GOT3 (cell line): ENCODE data around the gene OXCT1.
"Not testable (repeated sequence)": the region's sequence is repeated elsewhere in the genome, so short reads cannot be mapped to it uniquely, and the experiment has no call there.

Source experiments
- DNase-seq: peaks from one replicate; lab custom pipeline; 2025; ENCODE audit warnings: mixed read lengths; lab: John Stamatoyannopoulos, UW

The OXCT1 gene

GRCh38 chr5:41874512-41875060 is 4.4 kb upstream of the OXCT1 start:
- no peak for DNase-seq

GRCh38 chr5:41871852-41872251 is 1.6 kb upstream of the OXCT1 start:
- peak; percentile 1 for DNase-seq

- DNase-seq: no peak
Measured at GRCh38 chr5:41870627-41871048, 413 bp upstream of the OXCT1 start.

- DNase-seq: peak; percentile 26
Measured at GRCh38 chr5:41869151-41869723, 988 bp downstream of the OXCT1 start.

GRCh38 chr5:41863871-41864486 is 6.2 kb downstream of the OXCT1 start:
- no peak for DNase-seq

- no peak for DNase-seq
Measured at GRCh38 chr5:41858890-41859289, 11.3 kb downstream of the OXCT1 start.

GRCh38 chr5:41857989-41858388 is 12.2 kb downstream of the OXCT1 start:
- DNase-seq: no peak

- peak; percentile 3 for DNase-seq
Measured at GRCh38 chr5:41856644-41857491, 13.4 kb downstream of the OXCT1 start.

- DNase-seq: no peak
Measured at GRCh38 chr5:41852293-41852692, 17.9 kb downstream of the OXCT1 start.

- no peak for DNase-seq
Measured at GRCh38 chr5:41851116-41851515, 19.1 kb downstream of the OXCT1 start.

- DNase-seq: no peak
Measured at GRCh38 chr5:41848983-41849382, 21.2 kb downstream of the OXCT1 start.

- not testable (repeated sequence) for DNase-seq
Measured at GRCh38 chr5:41845751-41846150, 24.5 kb downstream of the OXCT1 start.

GRCh38 chr5:41844502-41844901 is 25.7 kb downstream of the OXCT1 start:
- DNase-seq: no peak

GRCh38 chr5:41843456-41844370 is 26.5 kb downstream of the OXCT1 start:
- no peak for DNase-seq

- no peak for DNase-seq
Measured at GRCh38 chr5:41842777-41843176, 27.4 kb downstream of the OXCT1 start.

- DNase-seq: no peak
Measured at GRCh38 chr5:41841325-41841724, 28.9 kb downstream of the OXCT1 start.

- DNase-seq: no peak
Measured at GRCh38 chr5:41840251-41840650, 30.0 kb downstream of the OXCT1 start.

- DNase-seq: no peak
Measured at GRCh38 chr5:41837793-41838192, 32.4 kb downstream of the OXCT1 start.

GRCh38 chr5:41835645-41836044 is 34.6 kb downstream of the OXCT1 start:
- DNase-seq: peak; percentile 2

- no peak for DNase-seq
Measured at GRCh38 chr5:41834506-41834905, 35.7 kb downstream of the OXCT1 start.

- no peak for DNase-seq
Measured at GRCh38 chr5:41832430-41832829, 37.8 kb downstream of the OXCT1 start.

GRCh38 chr5:41831155-41831554 is 39.1 kb downstream of the OXCT1 start:
- no peak for DNase-seq
